Esophagus mucosa (tissue), 1 donor: ENCODE measurements around the gene TCF20. TPM values are rescaled to one million over a fixed set of nuclear protein-coding genes. Genes with fewer than 3 reads are reported as not detected.
A peak's percentile ranks its signal among the peaks of the same experiment; 100 is the strongest.

ENCODE experiments used
- ATAC-seq: fragments of 200-7000 bp; cut with Tn5 transposase; one replicate; pipeline ENCODE4 v1.9.1; 2020
- total RNA-seq: library from RNA; stranded (reverse); gene quantifications from one replicate; pipeline ENCODE4 v1.2.4, GENCODE V29; 2023
- donor health status: DM: yes; HTN: yes; CAD: no.

Gene TCF20
- 40.7 TPM for total RNA-seq

DNA sequence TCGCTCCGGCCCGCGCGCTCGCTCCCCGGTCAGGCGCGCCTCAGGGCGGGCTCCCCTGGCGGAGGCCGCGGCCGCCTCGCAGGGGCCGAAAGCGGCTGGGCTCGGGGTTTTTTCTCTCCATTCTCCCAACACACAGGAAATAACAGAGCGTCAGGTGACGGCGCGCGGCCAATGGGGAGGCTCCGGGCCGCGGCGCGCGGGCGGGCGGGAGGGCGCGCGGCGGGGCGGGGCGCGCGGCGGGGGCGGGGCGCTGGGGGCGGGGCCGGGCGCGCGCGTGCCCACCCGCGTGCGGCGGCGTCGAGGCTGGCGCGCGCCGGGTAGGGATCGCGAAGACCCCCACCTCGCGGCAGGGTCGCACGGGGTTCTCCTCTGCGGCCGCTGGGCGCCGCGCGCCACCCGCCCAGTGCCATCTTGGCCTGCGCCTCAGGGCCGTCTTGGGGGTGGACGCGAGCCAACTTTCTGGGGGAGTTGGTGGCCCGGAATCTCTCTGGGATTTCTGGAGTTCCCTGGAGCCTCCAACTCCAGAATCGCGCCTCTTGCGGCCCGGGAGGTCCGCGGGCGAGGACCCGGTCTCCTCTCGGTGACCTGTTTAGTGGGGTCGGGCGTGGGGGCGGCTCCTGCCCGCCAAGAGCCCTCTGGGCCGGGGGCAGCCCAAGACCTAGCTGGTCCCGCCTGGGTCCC is at the start of gene TCF20:
TSS of gene TCF20 (minus strand) at position 144 of the 681 bp plus-strand sequence. CDS start 55,348 bp downstream, outside the sequence.
- ATAC-seq: peak; percentile 48

DNA sequence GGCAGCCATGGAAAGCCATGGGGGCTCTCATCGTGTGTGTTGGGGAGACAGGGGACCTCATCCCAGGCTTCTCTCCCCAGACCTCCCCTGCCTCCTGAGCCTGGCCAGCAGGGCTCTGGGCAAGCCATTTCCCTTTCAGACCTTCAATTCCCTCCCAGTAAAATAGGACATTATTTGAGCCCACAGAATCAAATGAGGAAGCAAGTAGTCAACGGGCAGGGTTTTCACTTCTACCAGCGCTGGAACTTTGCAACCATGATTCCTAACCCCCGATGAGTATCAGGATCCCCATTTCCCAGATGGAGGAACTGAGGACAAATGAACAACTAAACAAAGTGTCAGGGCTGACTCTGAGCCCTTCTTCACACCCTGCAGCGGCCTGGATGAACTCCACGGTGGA is 48.9 kb upstream of the TCF20 start:
- ATAC-seq: no peak

DNA sequence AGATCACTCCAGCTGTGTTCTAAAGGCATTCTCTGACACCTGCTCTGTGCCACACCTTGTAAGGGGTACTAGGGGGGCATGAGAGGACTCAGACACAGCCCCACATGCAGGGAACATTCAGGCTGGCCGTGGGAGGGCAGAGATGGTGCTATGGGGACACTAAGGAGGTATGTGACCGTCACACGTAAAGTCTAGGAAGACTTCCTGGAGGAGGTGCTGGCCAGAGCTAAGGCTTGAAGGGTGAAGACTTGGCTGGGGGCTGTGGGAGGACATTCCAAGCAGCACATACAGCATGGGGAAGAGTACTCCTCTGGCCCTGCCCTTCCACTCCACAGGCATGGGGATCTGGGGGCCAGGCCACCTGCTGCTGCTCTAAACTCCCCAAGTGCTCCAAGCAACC is 48.5 kb upstream of the TCF20 start:
- ATAC-seq: no peak

DNA sequence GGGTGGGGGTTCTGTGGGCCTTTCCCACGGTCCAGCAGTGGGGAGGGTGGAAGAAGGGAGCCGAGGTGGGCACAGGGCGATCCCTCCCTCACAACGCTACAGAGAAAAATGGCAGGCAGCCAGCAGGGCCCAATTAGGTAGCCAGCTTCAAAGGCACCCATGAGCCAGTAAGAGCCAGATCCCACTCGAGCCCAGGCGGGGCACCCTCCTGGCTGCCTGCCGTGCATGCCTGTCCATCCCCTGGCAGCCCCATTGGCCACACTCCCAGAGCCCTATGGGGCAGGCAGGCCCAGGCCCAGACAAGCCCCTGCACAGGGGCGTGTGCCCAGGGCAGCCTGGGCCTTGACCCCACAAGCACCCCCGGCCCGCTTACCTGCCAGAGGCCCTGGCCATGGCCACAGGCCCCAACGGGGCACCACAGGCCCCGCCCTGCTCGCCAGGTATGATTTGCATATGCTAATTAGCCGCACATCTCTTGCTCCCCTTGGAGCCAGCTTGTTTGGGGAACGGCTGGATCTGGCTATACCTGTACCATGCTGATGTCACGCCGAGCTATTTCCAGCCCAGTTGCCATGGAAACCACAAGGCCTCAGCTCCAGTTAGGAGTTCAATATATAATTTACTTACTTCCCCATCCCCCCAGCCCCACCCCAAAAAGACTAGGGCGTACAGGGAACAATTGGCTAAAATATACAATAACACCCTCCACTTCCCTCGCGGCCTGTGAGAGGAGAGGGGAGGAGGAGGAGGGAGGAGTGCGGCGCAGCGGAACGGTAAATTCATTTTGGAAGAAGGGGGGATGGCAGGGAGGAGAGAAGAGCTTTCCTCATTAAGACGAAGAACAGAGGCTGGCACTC is 47.5 kb upstream of the TCF20 start:
- peak; percentile 74 for ATAC-seq

DNA sequence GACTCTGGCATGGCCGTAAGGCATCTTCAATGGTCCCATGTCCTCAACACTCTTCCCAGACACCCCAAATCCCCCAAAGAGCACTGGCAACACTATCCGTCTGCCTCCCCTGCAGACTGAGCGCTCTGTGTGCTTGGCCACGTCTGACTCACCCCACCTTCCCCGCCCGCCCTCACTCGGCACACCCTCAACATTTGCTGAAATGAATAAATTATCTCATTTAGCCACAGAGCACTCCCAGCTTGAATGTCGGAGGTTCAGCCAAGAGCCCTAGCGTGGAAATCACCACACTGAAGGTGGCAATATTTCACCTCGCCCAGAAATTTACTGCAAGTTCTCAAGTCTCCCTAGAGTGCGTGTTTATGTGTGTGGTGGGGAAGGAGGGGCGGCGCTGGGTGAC is 46.6 kb upstream of the TCF20 start:
- ATAC-seq: peak; percentile 71

DNA sequence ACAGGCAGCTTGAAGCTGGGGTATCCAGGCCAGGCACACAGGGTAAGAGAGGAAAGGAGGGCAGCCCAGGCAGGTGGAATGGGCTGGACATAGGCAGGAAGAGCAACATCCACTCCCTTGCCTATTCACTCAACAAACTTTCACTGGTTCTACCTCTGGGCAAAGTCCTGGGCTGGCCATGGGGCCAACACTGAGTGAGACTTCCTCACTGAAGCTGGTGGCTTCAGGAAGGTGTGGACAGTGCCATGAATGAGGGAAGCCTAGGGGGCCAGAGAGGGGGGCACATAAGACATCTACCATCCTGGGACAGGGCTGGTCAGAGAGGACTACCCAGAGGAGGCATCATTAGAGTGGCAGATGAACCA is 44.9 kb upstream of the TCF20 start:
- ATAC-seq: no peak

DNA sequence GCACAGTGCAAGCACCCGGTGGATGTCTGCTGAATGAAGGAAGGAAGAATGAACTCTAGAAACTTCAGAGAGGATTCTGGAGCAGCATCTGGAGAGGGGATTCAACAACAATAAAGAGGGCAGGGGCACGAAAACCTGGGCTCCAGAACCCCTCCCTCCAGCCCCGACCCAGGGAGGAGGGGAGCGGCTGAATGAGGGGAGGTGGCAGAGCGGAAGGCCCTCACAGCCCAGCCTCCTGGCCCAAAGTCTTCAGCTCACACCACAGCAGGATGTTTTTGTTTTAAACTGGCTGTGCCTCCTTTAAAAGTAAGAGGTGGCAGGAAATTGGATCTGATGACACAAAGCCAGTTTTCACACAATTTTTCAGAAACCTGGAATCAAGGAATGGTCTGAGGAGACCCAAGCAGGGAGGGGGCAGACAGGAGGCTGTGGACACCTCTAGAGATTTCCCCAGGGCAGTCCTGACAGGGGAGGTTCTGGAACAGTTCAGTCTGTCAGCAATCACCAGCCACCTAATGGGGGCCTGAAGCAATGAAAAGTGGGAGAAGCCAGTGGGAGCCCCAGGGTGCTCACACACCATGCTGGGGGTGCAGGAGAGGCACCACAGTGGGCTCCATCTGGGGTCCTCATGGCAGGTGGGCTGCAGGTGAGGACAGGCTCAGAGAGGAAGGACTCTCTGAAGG is 44.4 kb upstream of the TCF20 start:
- ATAC-seq: no peak

DNA sequence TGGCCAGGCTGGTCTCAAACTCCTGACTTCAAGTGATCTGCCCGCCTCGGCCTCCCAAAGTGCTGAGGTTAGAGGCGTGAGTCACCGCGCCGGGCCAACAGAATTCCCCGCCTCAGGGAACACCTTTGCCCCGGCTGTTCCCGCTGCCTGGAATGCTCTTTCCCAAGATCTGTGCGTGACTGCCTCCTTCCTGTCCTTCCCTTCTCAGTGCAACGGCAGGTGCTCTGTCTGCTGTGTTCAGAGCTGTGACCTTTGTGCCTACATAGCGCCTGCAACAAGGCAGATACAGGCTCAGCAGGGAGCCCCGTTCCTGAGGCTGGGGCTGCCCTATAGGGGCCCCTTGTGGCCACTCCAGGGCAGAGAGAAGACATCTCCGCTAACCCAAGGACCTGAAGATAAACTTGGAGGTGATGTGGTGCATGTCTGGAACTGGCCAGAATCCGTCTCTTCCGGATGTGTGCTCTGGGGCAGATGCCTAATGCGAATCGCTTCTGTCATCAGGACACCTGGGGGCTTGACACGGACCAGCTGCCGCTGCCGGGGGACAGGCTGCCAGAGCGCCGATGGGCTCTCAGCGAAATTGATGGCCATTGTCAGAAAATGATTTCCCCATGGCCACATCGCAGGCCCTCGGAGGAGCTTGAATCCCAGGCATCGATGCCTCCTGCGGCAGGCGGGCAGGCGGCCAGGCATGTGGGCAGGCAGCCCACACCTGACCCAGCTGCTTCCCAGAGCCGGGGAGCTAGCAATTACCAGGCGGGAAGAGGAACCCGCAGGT is 43.5 kb upstream of the TCF20 start:
- ATAC-seq: peak; percentile 40

DNA sequence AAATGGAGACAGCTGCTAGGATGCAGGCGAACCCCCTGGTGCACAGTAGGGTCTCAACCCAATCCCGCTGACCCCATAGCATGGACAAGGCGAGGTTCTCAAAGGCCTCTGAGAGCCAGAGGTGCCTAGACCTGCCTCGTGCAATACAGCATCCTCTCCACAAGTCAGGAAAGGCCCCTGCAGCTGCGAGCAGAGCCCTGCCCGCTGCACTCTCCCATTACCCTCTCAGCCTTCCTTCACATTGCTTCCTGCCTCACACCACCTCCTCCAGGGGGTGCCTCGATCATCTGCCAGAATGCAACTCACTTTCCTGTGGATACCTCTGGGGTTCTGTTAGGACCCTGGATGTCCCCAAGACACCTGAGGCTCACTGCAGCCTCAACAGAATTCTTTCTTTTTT is 42.8 kb upstream of the TCF20 start:
- ATAC-seq: no peak

DNA sequence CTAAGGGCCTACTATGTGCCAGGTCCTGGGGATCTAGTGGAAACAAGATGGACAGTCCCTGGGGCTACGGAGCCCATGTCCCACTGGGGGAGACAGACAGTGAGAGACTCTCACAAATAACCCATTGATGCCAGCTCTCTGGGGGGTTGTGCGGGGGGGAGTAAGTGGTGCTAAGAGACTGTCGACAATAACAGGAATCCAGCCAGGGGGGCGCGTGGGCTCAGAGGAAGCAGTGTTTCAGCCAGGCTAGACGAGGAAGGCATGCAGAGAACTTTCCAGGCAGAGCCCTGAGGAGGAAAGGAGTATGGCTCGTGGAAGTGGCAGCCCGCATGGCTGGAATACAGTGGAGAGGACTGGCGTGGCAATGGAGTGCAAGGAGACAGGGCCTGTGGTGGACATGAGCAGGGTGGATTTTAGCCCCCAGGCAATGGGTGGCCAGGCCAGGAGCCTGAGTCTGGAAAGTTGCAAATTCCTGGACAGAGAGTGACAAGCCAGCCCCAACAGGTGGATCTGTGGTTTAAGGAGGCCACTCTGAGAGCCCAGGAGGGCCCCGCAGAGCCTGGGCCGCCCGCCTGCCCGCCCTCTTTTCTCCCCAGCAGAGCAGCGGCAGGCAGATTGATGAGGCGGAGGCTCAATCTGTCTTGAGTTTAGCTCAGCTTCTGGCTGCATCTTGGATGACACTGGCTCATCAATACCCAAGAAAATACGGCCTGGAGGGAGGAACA is 40.0 kb upstream of the TCF20 start:
- no peak for ATAC-seq

DNA sequence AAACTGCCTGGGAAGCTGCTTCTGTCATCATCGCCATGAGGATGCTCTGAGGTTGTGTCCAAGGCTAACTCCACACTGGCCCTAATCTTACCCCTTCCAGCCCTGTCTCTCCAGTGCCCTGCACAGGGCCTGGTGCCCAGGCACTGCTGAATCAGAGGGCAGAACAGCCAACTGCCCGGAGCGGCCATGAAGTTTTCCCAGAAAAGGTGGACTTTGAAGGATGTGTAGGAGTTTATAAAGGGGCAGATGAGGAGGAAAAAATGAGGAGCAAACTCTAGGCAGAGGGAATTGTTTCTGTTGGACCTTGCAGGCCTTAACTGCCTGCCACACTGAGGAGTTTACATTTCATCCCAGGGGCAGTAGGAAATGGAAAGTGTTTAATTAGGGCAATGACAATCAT is 39.4 kb upstream of the TCF20 start:
- no peak for ATAC-seq

DNA sequence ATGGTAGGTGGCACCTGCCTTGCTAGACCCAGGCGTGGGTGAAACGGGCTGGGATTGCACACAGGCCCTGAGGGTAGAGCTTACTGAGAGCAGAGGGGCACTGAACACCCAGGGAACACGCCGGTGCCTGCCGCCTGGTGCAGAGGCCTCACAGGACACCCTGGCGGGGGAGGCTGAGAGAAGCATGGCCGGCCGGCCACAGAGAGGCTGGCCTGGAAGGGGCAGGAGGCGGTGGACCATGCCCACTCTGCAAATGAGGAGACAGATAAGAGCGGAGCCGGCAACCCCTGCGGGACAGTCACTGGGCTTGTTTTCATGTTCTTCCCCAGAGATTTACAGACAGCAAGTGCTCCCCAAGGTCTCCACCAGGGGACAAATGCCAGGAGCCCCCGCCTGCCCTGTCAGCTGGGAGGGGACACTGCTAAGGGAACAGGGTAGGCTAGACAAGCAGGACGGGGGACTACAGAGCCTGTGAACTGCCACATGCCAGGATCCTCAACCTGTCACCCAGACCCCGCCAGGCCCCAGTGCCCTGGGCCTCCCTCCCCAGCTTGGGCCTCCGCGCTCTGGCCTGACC is 38.5 kb upstream of the TCF20 start:
- ATAC-seq: no peak

DNA sequence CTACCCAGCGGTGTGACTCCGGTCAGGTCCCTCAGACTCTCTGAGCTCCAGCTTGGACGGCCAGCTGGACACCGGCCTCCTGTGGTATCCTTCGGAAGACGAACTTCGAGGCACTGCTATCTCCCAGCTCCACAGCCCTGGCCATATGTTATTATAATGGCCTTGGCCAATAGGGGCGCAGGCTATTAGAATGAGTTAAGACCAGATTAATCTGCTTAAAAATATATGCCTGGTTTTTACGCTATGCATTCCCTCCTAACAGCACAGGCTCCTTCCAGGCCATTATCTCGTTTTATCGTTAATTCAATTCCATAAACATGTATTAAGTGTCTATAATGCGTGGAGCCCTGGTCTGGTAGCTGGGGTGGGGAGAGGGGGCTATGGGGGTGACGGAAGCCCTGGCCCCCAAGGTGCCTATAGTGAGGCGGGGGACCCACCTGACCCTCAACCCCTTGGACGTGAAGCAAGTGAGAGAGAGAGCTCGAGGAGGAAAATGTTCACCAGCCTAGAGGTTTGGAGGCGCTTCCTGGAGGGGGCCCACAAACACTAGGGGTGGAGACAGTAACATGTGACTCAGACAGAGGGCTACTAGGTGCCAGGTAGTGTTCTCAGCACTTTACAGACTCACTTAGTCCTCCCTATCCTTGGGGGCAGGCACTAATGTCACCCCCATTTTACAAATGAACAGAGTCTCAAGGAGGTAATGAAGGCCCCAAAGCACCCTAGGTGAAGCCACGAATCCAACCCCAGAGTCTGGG is 37.5 kb upstream of the TCF20 start:
- no peak for ATAC-seq

DNA sequence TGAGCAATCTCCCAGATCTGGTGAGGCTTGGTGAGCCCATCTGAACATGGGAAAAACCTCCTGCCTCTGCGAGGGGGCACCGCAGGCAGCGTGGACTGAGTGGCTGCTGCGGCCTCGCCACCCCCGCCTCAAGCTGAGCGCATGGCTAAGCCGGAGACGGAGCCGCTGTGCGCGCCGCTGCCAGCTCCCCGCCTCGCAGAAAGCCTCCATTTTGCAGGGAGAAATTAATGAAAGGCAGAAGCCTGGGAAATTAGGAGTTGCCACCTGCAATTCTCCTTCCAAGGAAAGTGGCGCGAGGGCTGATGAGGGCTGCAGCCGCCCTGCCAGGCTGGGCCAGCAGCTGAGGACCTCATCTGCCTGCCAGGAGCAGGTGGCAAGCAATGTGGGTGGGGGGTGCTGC is 35.6 kb upstream of the TCF20 start:
- ATAC-seq: no peak

DNA sequence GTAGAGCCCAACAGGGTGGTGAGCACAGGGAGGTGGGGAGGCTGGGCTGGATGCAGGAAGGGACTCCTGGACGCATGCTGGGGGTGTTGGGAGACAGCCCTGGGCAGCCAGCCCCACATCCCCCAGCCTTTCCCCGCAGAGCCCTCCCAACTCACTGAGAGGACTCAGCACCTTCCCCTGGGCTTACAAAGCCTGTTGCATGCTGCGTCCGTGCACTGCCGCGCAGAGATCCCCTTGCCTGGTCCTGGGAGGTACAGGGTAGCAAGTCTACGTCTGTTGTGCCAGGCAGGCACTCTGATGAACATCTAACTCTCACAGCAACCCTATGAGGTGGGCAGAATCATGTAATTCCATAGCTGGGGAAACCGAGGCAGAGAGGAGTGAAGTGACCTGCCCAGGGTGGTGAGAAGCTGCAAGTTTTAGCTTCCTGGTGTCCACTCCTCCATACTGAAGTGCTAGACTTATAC is 33.9 kb upstream of the TCF20 start:
- ATAC-seq: no peak

DNA sequence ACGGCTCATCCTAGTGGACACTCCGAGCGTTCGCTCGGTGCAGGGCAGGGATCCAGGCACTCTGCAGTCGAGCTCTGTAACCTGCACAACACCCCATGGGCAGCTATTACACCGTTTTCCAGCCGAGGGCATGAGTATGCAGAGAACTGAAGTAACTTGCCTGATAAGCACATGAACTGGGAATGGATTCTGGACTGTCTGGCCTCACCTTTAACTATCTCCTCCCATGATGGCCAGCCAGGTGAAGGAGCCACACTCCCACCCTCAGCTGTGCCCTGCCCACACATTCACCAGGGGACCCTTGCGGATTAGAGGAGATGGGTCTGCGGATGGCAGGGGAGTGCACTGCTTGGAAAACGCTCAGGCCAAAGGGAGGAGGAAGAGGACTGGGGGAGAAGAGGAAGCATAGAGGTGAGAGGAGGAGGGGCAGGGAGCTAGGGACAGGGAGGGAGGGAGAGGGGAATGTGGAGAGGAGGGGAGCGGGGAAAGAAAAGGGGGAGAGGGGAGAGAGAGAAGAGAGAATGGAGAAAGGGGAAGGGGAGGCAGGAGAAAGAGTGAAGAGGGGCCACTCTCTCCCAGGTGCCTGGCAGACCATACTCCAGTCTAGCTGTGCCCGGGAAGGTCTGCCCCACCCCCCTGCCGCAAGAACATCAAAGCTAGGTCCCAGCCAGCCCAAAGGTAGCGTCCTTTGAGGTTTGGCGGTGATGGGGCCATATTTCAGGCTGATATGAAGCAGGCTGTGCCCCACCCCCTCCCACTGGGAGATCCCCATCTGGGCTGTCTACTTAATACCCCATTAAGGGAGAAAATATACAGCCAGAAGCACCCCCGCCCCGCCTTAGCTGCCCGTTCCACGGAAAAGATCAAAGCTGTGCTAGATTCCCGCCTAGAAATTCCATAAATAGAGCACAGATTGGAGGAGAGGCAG is 33.2 kb upstream of the TCF20 start:
- ATAC-seq: no peak

DNA sequence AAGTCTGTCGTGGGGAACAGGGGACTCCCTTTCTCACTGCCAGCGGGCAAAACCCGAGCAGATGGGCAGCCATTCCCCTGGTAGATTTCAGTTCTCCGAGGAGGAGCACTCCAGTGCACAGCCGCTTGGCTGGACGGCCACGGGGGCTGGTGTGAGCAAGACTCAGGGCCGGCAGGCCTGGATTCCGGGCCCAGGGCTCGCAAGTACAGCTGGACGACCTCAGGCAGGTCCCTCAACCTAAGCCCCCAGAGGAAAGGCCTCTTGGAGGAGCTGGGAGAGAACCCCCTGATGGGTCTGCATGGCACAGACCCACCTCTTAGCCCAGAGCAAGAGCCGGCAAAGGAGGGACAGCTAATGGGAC is 31.3 kb upstream of the TCF20 start:
- ATAC-seq: no peak

DNA sequence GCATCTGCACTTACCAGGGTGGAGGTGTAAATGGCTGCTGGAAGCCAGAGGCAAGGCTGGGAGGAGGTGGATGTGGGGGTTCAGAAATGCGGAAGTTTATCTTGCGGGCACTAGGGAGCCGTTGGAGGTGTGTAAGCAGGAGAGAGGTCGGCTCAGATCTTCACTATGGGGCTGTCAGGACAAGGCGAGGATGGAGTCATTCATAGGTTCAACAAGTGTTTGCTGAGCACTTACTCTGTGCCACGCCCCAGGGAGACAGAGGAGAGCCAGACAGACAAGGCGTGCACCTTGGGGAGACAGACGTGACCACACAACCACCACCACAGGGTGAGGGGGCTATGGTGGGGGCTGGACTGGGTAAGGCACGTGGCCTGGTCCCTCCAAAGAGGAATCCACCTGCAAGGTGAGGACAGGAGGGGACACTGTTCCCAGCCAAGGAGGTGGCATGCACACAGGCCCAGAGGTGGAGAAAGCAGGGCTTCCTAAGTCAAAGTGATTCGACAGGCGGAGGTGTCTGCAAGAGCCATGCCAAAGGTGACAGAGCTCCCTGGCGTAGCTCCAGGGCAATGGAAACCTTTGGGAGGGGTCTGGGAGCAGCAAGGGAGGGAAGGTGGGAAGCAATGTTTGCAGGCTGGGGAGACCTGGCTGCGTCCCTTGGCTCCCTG is 30.8 kb upstream of the TCF20 start:
- peak; percentile 42 for ATAC-seq
